Measurements from ENCODE around the gene AR.

DNA sequence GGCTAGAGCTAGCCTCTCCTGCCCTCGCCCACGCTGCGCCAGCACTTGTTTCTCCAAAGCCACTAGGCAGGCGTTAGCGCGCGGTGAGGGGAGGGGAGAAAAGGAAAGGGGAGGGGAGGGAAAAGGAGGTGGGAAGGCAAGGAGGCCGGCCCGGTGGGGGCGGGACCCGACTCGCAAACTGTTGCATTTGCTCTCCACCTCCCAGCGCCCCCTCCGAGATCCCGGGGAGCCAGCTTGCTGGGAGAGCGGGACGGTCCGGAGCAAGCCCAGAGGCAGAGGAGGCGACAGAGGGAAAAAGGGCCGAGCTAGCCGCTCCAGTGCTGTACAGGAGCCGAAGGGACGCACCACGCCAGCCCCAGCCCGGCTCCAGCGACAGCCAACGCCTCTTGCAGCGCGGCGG is at the start of gene AR:
- TF ChIP-seq POLR2A (IDR thresholded peaks at IDR 0.05), result peak; percentile 28
- TF ChIP-seq, protein P1, sequence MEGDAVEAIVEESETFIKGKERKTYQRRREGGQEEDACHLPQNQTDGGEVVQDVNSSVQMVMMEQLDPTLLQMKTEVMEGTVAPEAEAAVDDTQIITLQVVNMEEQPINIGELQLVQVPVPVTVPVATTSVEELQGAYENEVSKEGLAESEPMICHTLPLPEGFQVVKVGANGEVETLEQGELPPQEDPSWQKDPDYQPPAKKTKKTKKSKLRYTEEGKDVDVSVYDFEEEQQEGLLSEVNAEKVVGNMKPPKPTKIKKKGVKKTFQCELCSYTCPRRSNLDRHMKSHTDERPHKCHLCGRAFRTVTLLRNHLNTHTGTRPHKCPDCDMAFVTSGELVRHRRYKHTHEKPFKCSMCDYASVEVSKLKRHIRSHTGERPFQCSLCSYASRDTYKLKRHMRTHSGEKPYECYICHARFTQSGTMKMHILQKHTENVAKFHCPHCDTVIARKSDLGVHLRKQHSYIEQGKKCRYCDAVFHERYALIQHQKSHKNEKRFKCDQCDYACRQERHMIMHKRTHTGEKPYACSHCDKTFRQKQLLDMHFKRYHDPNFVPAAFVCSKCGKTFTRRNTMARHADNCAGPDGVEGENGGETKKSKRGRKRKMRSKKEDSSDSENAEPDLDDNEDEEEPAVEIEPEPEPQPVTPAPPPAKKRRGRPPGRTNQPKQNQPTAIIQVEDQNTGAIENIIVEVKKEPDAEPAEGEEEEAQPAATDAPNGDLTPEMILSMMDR (IDR thresholded peaks at IDR 0.05), result no peak

All from ovary (tissue), 3 donors.